Ectodermal cell (in vitro differentiated cells): ENCODE data around the gene SULF2.

Source experiments
- H3K27ac ChIP-seq: 2 replicates; pipeline ENCODE4 v1.7.0; 2013; ENCODE audit warnings: mild to moderate bottlenecking, low read depth, low read length; ENCODE audit not compliant: insufficient read depth, poor library complexity, severe bottlenecking
- H3K27me3 ChIP-seq: 2 replicates; pipeline ENCODE4 v1.7.0; 2013; ENCODE audit warnings: mild to moderate bottlenecking, low read length; ENCODE audit not compliant: insufficient read depth, control insufficient read depth, poor library complexity, severe bottlenecking
- H3K36me3 ChIP-seq: one replicate; pipeline ENCODE4 v1.7.0; 2013; ENCODE audit warnings: low read length; ENCODE audit not compliant: control insufficient read depth, insufficient read depth
- H3K4me1 ChIP-seq: one replicate; pipeline ENCODE4 v1.7.0; 2013; ENCODE audit warnings: low read length; ENCODE audit not compliant: control insufficient read depth, insufficient read depth
- H3K4me3 ChIP-seq: 2 replicates; pipeline ENCODE4 v1.7.0; 2013; ENCODE audit warnings: low read depth, low read length, control low read depth; ENCODE audit not compliant: insufficient read depth
- H3K9me3 ChIP-seq: 2 replicates; pipeline ENCODE4 v1.7.0; 2013; ENCODE audit warnings: mild to moderate bottlenecking, low read length, moderate library complexity; ENCODE audit not compliant: control insufficient read depth
- WGBS, 2 experiments: methylation state at CpG; one replicate each; pipeline ENCODE4 v1.1.7; 2013; ENCODE audit warnings: missing lambda C conversion rate in 2 of 2; 5-methylcytosine and 5-hydroxymethylcytosine counted together

SULF2 gene

GRCh38 chr20:47654370-47654769 is 130.9 kb downstream of the SULF2 start:
- Histone ChIP-seq H3K4me3 (no peak overlapping the region), H3K36me3 (peaks cover 23% of the 10 kb centered on the region), H3K9me3 (no peaks in the 10 kb centered on the region), H3K27ac (no peak overlapping the region), H3K4me1 (peaks cover 8% of the 10 kb centered on the region), H3K27me3 (no peaks in the 10 kb centered on the region)
- no CpG with 5 or more reads among the region's 1 CpG for WGBS, 2 experiments

- no peaks in the 10 kb centered on the region for H3K9me3 ChIP-seq
- no peaks in the 10 kb centered on the region for H3K27me3 ChIP-seq
- H3K4me3 ChIP-seq: no peak overlapping the region
- peaks cover 23% of the 10 kb centered on the region for H3K36me3 ChIP-seq
- H3K27ac ChIP-seq: peak overlapping the region; percentile 44
- H3K4me1 ChIP-seq: peaks cover 8% of the 10 kb centered on the region
- 76 to 80% methylated on average over 2 of the region's 2 CpGs for WGBS, 2 experiments
Observed at GRCh38 chr20:47653869-47654268, 131.4 kb downstream of the SULF2 start.

- Histone ChIP-seq H3K4me3 (no peak overlapping the region), H3K4me1 (peaks cover 8% of the 10 kb centered on the region), H3K9me3 (no peaks in the 10 kb centered on the region), H3K27ac (no peak overlapping the region), H3K36me3 (peaks cover 23% of the 10 kb centered on the region), H3K27me3 (no peaks in the 10 kb centered on the region)
- 92 to 100% methylated on average over 2 of the region's 2 CpGs for WGBS, 2 experiments
Observed at GRCh38 chr20:47652794-47653193, 132.5 kb downstream of the SULF2 start.

GRCh38 chr20:47652301-47652700 is 133.0 kb downstream of the SULF2 start:
- Histone ChIP-seq H3K9me3 (no peaks in the 10 kb centered on the region), H3K27ac (no peak overlapping the region), H3K27me3 (no peaks in the 10 kb centered on the region), H3K4me3 (no peak overlapping the region), H3K4me1 (peaks cover 8% of the 10 kb centered on the region), H3K36me3 (peaks cover 23% of the 10 kb centered on the region)
- 90 to 97% methylated on average over 3 of the region's 3 CpGs for WGBS, 2 experiments

GRCh38 chr20:47648943-47649342 is 136.3 kb downstream of the SULF2 start:
- H3K9me3 ChIP-seq: no peaks in the 10 kb centered on the region
- peaks cover 27% of the 10 kb centered on the region for H3K36me3 ChIP-seq
- peaks cover 6% of the 10 kb centered on the region for H3K4me1 ChIP-seq
- H3K4me3 ChIP-seq: no peak overlapping the region
- 89 to 93% methylated on average over 6 of the region's 6 CpGs for WGBS, 2 experiments
- H3K27ac ChIP-seq: no peak overlapping the region
- no peaks in the 10 kb centered on the region for H3K27me3 ChIP-seq

DNA sequence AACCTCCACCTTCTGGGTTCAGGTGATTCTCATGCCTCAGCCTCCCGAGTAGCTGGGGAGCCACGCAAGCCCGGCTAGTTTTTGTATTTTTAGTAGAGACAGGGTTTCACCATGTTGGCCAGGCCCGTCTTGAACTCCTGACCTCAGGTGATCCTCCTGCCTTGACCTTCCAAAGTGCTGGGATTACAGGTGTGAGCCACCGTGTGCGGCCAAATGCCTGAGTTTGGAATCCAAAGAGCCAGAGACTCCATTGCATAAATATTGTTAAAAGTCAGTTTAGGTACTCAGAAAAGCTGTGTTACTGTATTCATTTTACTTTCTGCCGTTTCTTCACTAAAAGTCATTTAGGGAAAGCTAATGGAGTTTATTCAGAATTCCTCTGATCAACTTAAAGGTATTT is 137.3 kb downstream of the SULF2 start:
- no peak overlapping the region for H3K27ac ChIP-seq
- no peaks in the 10 kb centered on the region for H3K27me3 ChIP-seq
- H3K9me3 ChIP-seq: no peaks in the 10 kb centered on the region
- WGBS, 2 experiments: 94% methylated on average over 7 of the region's 7 CpGs
- H3K4me3 ChIP-seq: no peak overlapping the region
- H3K36me3 ChIP-seq: peaks cover 22% of the 10 kb centered on the region
- H3K4me1 ChIP-seq: no peaks in the 10 kb centered on the region

- 93 to 96% methylated on average over 2 of the region's 2 CpGs for WGBS, 2 experiments
- H3K36me3 ChIP-seq: peaks cover 19% of the 10 kb centered on the region
Observed at GRCh38 chr20:47645632-47646031, 139.6 kb downstream of the SULF2 start.

DNA sequence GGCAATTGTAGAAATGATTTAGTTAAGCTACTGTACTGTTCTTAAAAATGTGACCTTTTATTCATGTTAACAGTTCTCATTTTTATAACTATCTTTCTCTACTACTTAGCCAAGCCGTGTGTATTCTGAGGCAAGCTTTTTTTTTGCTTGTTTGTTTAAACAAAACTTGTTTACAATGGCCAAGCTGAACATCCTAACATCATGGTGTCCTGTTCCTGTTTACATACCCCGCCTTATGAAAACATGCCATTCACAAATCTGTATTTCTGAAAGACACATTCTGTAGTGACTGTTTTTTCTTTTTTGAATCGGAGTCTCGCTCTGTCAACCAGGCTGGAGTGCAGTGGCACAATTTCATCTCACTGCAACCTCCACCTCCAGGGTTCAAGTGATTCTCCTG is 142.7 kb downstream of the SULF2 start:
- Histone ChIP-seq H3K4me3 (no peak overlapping the region), H3K36me3 (peaks cover 35% of the 10 kb centered on the region)
- WGBS, 2 experiments: 79 to 82% methylated on average over 4 of the region's 4 CpGs

More at GRCh38 chr20:47645632-47646031, 139.6 kb downstream of the SULF2 start:
- Histone ChIP-seq H3K9me3 (no peaks in the 10 kb centered on the region), H3K27me3 (no peaks in the 10 kb centered on the region), H3K27ac (no peak overlapping the region), H3K4me3 (no peak overlapping the region), H3K4me1 (no peaks in the 10 kb centered on the region)

DNA sequence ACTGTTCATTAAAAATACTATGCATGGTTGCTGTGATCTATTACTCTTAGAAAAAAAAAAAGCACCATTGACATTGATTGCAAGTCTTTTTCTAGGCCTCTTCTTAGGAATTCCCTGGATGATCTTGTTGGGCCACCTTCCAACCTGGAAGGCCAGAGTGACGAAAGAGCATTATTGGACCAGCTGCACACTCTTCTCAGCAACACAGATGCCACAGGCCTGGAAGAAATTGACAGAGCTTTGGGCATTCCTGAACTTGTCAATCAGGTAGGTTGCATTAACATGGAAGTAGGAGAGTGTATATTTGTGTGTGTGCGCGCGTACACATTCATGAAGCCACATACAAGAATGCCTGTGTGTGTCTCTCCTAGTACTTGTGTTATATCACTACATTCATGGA is 143.2 kb downstream of the SULF2 start:
- H3K27ac ChIP-seq: no peak overlapping the region
- no peaks in the 10 kb centered on the region for H3K4me1 ChIP-seq
- H3K27me3 ChIP-seq: no peaks in the 10 kb centered on the region
- no peak overlapping the region for H3K4me3 ChIP-seq
- peaks cover 36% of the 10 kb centered on the region for H3K36me3 ChIP-seq
- WGBS, 2 experiments: 100% methylated on average over 3 to 4 of the region's 4 CpGs
- H3K9me3 ChIP-seq: no peaks in the 10 kb centered on the region

More for the DNA sequence above, 142.7 kb downstream of the SULF2 start:
- no peaks in the 10 kb centered on the region for H3K4me1 ChIP-seq
- H3K27ac ChIP-seq: no peak overlapping the region
- no peaks in the 10 kb centered on the region for H3K9me3 ChIP-seq
- no peaks in the 10 kb centered on the region for H3K27me3 ChIP-seq

- Histone ChIP-seq H3K4me3 (no peak overlapping the region), H3K27ac (no peak overlapping the region), H3K27me3 (no peaks in the 10 kb centered on the region), H3K4me1 (no peaks in the 10 kb centered on the region), H3K36me3 (peaks cover 40% of the 10 kb centered on the region), H3K9me3 (no peaks in the 10 kb centered on the region)
- 71 to 100% methylated on average over 3 to 4 of the region's 4 CpGs for WGBS, 2 experiments
Observed at GRCh38 chr20:47638851-47639250, 146.4 kb downstream of the SULF2 start.

- H3K4me1 ChIP-seq: no peaks in the 10 kb centered on the region
- no peak overlapping the region for H3K27ac ChIP-seq
- 95 to 97% methylated on average over 4 of the region's 4 CpGs for WGBS, 2 experiments
- no peaks in the 10 kb centered on the region for H3K9me3 ChIP-seq
- H3K27me3 ChIP-seq: no peaks in the 10 kb centered on the region
- H3K4me3 ChIP-seq: no peak overlapping the region
- peaks cover 27% of the 10 kb centered on the region for H3K36me3 ChIP-seq
Observed at GRCh38 chr20:47635256-47635655, 150.0 kb downstream of the SULF2 start.
